ENCODE data around the gene KCNQ1.

- TF ChIP-seq CTCF (IDR thresholded peaks at IDR 0.05) (no peak), POLR2A (IDR thresholded peaks at IDR 0.05) (no peak), EP300 (IDR thresholded peaks at IDR 0.05) (no peak), POLR2AphosphoS5 (IDR thresholded peaks at IDR 0.05) (no peak)
Measured at GRCh38 chr11:2774173-2775082, 329.6 kb downstream of the KCNQ1 start.

All from gastroesophageal sphincter (tissue), 3 donors.